Mesodermal cell (in vitro differentiated cells): ENCODE results near the gene RXRG. TPM values are rescaled to one million over a fixed set of nuclear protein-coding genes. Genes with fewer than 3 reads are reported as not detected.

Experiments
- H3K27ac ChIP-seq: 2 replicates; pipeline ENCODE4 v1.7.0; 2013; ENCODE audit warnings: mild to moderate bottlenecking, low read depth, low read length, moderate library complexity; ENCODE audit not compliant: severe bottlenecking
- H3K36me3 ChIP-seq: 2 replicates; pipeline ENCODE4 v1.7.1; 2013; ENCODE audit warnings: mild to moderate bottlenecking, low read length, moderate library complexity; ENCODE audit not compliant: control insufficient read depth, insufficient read depth
- H3K4me1 ChIP-seq: one replicate; pipeline ENCODE4 v1.7.1; 2013; ENCODE audit warnings: mild to moderate bottlenecking, low read length; ENCODE audit not compliant: insufficient read depth, control insufficient read depth, poor library complexity, severe bottlenecking
- H3K4me3 ChIP-seq: 2 replicates; pipeline ENCODE4 v1.7.0; 2013; ENCODE audit warnings: low read length, control low read depth, mild to moderate bottlenecking; ENCODE audit not compliant: insufficient read depth, poor library complexity, severe bottlenecking; ENCODE audit errors: extremely low read depth
- H3K9me3 ChIP-seq: 2 replicates; pipeline ENCODE4 v1.7.1; 2013; ENCODE audit warnings: mild to moderate bottlenecking, low read length, moderate library complexity; ENCODE audit not compliant: control insufficient read depth
- WGBS, 2 experiments: methylation state at CpG; one replicate each; pipeline ENCODE4 v1.1.5; 2013; ENCODE audit warnings: missing lambda C conversion rate in 2 of 2; ENCODE audit not compliant: insufficient coverage in 2 of 2; 5-methylcytosine and 5-hydroxymethylcytosine counted together
- polyA plus RNA-seq, 2 experiments: library from polyadenylated mRNA; stranded (reverse); fragments of 50-300 nt; gene quantifications; one replicate each; pipeline ENCODE4 v1.2.3, GENCODE V29; 2013

Gene RXRG
- 1.00 TPM for polyA plus RNA-seq (2013, experiment 1 of 2)
- 0.96 TPM for polyA plus RNA-seq (2013, experiment 2 of 2)

DNA sequence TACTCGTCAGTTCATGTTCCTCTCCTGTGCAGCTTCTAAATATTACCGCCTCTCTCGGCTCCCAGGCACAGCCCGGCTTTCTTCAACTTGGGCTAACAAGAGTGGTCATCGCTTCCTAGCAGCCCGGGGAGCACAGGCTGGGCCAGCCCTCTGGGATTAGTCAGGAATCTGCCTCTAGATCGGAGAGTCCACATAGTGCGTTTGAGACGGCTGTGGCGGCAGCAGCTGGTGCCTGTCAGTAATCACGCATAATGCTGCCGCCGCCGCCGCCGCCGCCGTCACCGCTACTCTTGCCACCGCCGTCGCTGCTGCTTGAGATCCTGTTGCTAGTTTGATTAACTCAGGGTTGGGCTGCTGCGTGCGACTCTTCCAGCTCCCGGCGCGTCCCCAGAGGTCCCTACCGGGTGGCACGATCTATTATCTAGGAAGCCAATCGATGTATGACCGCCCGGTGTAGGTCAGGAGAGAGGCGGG is at the start of gene RXRG:
Gene RXRG, minus strand, starts transcription at position 230 of the 474 bp plus-strand sequence. CDS start 233 bp downstream, outside the sequence.
- H3K36me3 ChIP-seq, result no peaks in the 10 kb centered on the region
- H3K4me1 ChIP-seq, result peaks cover 7% of the 10 kb centered on the region
- no peak within 1 kb of the TSS for H3K27ac ChIP-seq
- 0 to 1% methylated on average over 24 to 30 of the region's 33 CpGs for WGBS, 2 experiments
- peak within 1 kb of the TSS; percentile 21 for H3K4me3 ChIP-seq
- no peaks in the 10 kb centered on the region for H3K9me3 ChIP-seq

GRCh38 chr1:165492845-165493373 is 48.0 kb upstream of the RXRG start:
- H3K4me3 ChIP-seq, result no peak overlapping the region
- peaks cover 19% of the 10 kb centered on the region for H3K4me1 ChIP-seq
- no peaks in the 10 kb centered on the region for H3K9me3 ChIP-seq
- no peak overlapping the region for H3K27ac ChIP-seq
- 93 to 94% methylated on average over 2 to 5 of the region's 6 CpGs for WGBS, 2 experiments
- H3K36me3 ChIP-seq, result no peaks in the 10 kb centered on the region

DNA sequence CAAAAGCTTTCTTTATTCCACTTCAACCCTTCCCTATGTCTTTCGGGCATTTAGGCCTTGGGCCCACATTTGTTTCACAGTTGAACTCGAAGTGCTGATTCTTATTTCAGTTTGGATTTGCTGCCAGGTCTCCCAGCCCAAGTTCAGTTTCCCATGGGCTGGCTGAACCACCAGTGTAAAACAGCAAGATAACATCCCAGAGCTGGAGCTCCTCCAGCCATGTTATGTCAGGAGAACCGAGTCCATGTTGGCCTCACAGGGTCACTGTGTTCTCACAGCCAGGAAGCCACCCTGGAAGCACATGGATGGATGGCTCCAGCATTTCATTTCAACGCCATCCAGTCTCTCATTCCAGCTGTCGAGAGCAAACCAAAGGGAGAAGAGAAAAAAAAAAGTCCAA is 45.2 kb upstream of the RXRG start:
- Histone ChIP-seq H3K27ac (no peak overlapping the region), H3K4me1 (peaks cover 5% of the 10 kb centered on the region), H3K4me3 (no peak overlapping the region), H3K9me3 (no peaks in the 10 kb centered on the region), H3K36me3 (no peaks in the 10 kb centered on the region)
- 91 to 94% methylated on average over 3 of the region's 5 CpGs for WGBS, 2 experiments

- H3K9me3 ChIP-seq, result no peaks in the 10 kb centered on the region
- no peak overlapping the region for H3K27ac ChIP-seq
- H3K36me3 ChIP-seq, result no peaks in the 10 kb centered on the region
- WGBS, 2 experiments, result 83% methylated on average over 1 of the region's 1 CpG; no CpG with 5 or more reads in 1 of the 2 experiments
- H3K4me3 ChIP-seq, result no peak overlapping the region
- H3K4me1 ChIP-seq, result no peaks in the 10 kb centered on the region
These were observed 43.0 kb upstream of the RXRG start for GRCh38 chr1:165487921-165488320.

- Histone ChIP-seq H3K4me3 (no peak overlapping the region), H3K36me3 (no peaks in the 10 kb centered on the region), H3K27ac (no peak overlapping the region), H3K9me3 (no peaks in the 10 kb centered on the region), H3K4me1 (peaks cover 9% of the 10 kb centered on the region)
- 100% methylated on average over 1 of the region's 3 CpGs; no CpG with 5 or more reads in 1 of the 2 experiments for WGBS, 2 experiments
These were observed 41.7 kb upstream of the RXRG start for GRCh38 chr1:165486663-165487062.

DNA sequence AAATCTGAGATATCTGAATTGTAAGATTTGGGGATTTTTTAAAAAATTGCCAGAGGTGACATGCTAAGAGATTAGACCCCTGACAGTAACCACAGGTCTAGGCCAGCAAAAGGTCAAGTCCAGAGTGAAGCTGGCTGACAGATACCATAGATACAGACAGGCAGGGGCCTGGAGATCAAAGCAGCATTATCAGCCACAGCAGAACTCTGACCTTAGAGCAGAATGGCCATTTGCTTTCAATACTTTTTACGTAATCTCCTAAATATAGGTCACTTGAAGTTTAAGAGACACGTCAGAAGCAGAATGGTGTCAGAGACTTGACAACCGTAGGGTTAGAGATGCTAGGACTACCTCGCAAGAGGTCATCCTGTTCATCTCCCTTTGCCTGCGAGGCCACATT is 40.8 kb upstream of the RXRG start:
- H3K4me3 ChIP-seq, result no peak overlapping the region
- no peak overlapping the region for H3K27ac ChIP-seq
- H3K36me3 ChIP-seq, result no peaks in the 10 kb centered on the region
- H3K9me3 ChIP-seq, result no peaks in the 10 kb centered on the region
- peaks cover 9% of the 10 kb centered on the region for H3K4me1 ChIP-seq
- 80 to 95% methylated on average over 3 to 4 of the region's 5 CpGs for WGBS, 2 experiments

GRCh38 chr1:165484532-165484931 is 39.6 kb upstream of the RXRG start:
- H3K4me1 ChIP-seq, result peaks cover 9% of the 10 kb centered on the region
- WGBS, 2 experiments, result no CpG with 5 or more reads among the region's 1 CpG
- no peaks in the 10 kb centered on the region for H3K36me3 ChIP-seq
- no peaks in the 10 kb centered on the region for H3K9me3 ChIP-seq
- H3K27ac ChIP-seq, result no peak overlapping the region
- no peak overlapping the region for H3K4me3 ChIP-seq

- H3K27ac ChIP-seq, result no peak overlapping the region
- H3K4me1 ChIP-seq, result peaks cover 9% of the 10 kb centered on the region
- no peaks in the 10 kb centered on the region for H3K9me3 ChIP-seq
- H3K4me3 ChIP-seq, result no peak overlapping the region
- WGBS, 2 experiments, result 100% methylated on average over 3 of the region's 4 CpGs; no CpG with 5 or more reads in 1 of the 2 experiments
- no peaks in the 10 kb centered on the region for H3K36me3 ChIP-seq
These were observed 38.5 kb upstream of the RXRG start for GRCh38 chr1:165483412-165483811.

DNA sequence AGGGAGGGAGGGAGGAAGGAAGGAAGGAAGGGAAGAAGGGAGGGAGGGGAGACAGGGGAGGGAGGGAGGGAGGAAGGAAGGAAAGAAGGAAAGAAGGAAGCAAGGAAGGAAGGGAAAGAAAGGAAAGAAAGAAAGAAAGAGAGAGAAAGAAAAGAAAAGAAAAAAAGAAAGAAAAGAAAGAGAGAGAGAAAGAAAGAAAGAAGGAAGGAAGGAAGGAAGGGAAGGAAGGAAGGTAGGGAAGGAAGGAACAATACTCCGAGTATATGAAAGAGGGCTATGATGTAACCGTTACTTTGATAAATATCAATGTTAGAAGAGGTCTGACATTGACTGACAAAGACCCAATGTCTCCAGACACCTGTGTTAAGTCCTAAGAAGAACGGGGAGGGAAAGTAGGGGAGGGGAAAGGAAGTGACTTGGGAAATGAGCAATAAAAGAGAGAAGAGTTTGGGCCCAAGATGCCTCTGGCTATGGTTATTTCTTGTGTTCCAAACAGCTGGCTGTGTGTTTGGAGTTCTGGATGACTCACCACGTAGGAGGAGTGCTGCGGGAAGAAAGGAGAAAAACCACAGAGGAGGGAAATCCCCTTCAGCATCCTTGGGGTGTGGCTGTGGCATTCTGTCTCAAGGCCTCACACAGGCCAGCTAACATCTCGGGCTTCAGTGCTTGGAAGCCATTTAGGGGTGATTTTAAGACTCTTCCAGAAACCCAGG is 37.0 kb upstream of the RXRG start:
- Histone ChIP-seq H3K4me3 (no peak overlapping the region), H3K36me3 (no peaks in the 10 kb centered on the region), H3K4me1 (peaks cover 9% of the 10 kb centered on the region), H3K27ac (peak overlapping the region; percentile 36), H3K9me3 (no peaks in the 10 kb centered on the region)
- WGBS, 2 experiments, result 53% methylated on average over 5 to 6 of the region's 6 CpGs

DNA sequence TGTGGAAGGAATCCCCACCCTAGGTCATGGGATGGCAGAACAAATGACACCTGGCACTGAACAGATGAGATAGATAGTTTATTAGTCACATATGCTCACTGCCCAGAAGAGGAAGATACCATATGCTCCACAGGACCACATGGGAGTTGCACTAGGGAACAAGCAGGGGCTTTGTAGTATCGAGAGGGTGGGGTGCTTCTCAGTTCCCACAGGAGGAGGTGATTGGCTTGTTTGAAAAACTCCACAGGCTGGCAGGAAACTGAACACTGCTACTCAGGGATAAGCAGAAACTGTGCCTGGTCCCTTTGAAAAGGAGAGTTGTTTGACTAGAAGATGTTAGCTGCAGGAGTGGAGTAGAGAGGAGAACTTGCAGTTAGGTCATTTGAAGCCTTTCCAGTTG is 31.9 kb upstream of the RXRG start:
- Histone ChIP-seq H3K4me1 (no peaks in the 10 kb centered on the region), H3K36me3 (no peaks in the 10 kb centered on the region), H3K4me3 (no peak overlapping the region), H3K9me3 (no peaks in the 10 kb centered on the region), H3K27ac (no peak overlapping the region)
- WGBS, 2 experiments, result 90 to 100% methylated on average over 1 of the region's 1 CpG

DNA sequence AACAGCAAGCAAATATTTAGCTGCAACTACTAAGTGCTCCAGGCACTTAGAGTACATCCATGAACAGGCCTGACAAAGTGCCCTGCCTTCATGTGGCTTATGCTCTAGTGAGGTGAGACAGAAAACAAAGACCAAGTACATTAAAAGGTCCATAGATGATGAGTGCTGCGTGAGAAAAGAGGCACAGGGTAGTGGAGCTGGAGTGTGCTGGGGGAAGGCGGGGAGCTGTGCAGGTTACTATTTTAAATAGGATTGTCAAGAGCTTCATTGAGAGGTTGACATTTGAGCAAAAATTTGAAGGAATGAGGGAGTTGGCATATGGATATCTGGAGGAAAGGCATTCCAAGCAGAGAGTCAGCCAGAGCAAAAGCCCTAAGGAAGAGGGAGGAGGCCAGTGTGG is 29.3 kb upstream of the RXRG start:
- 87 to 88% methylated on average over 1 to 2 of the region's 2 CpGs for WGBS, 2 experiments
- no peaks in the 10 kb centered on the region for H3K9me3 ChIP-seq
- H3K27ac ChIP-seq, result no peak overlapping the region
- no peaks in the 10 kb centered on the region for H3K4me1 ChIP-seq
- H3K4me3 ChIP-seq, result no peak overlapping the region
- no peaks in the 10 kb centered on the region for H3K36me3 ChIP-seq
